ENCODE data around the gene CCDC106. TPM values are rescaled to one million over a fixed set of nuclear protein-coding genes. Genes with fewer than 3 reads are reported as not detected.

Gene CCDC106
- total RNA-seq, 1 donor from 2014 or later: 23.5 TPM

- DNase-seq (ENCODE audit: low read depth): no peak
Observed at GRCh38 chr19:55667958-55668357, 19.9 kb downstream of the CCDC106 start.

- DNase-seq (ENCODE audit: low read depth): no peak
Observed at GRCh38 chr19:55668603-55669348, 20.8 kb downstream of the CCDC106 start.

- DNase-seq (ENCODE audit: low read depth): no peak
Observed at GRCh38 chr19:55669418-55670279, 21.6 kb downstream of the CCDC106 start.

- no peak for DNase-seq (ENCODE audit: low read depth)
Observed at GRCh38 chr19:55670280-55671053, 22.5 kb downstream of the CCDC106 start.

GRCh38 chr19:55671054-55671378 is 23.0 kb downstream of the CCDC106 start:
- DNase-seq (ENCODE audit: low read depth): no peak

- no peak for DNase-seq (ENCODE audit: low read depth)
Observed at GRCh38 chr19:55672418-55672817, 24.4 kb downstream of the CCDC106 start.

- DNase-seq (ENCODE audit: low read depth): no peak
Observed at GRCh38 chr19:55673465-55673864, 25.5 kb downstream of the CCDC106 start.

GRCh38 chr19:55673889-55674288 is 25.9 kb downstream of the CCDC106 start:
- no peak for DNase-seq (ENCODE audit: low read depth)

- no peak for DNase-seq (ENCODE audit: low read depth)
Observed at GRCh38 chr19:55674459-55674840, 26.4 kb downstream of the CCDC106 start.

- peak; percentile 95 for DNase-seq (ENCODE audit: low read depth)
Observed at GRCh38 chr19:55674841-55675660, 27.0 kb downstream of the CCDC106 start, which contains the start of gene EPN1. TSS of gene EPN1 (plus strand) at chr19:55675226. CDS start at chr19:55678628, 3,402 bp downstream.

GRCh38 chr19:55675661-55676354 is 27.8 kb downstream of the CCDC106 start:
- DNase-seq (ENCODE audit: low read depth): no peak

GRCh38 chr19:55676383-55676782 is 28.4 kb downstream of the CCDC106 start:
- no peak for DNase-seq (ENCODE audit: low read depth)

- no peak for DNase-seq (ENCODE audit: low read depth)
Observed at GRCh38 chr19:55676889-55677505, 29.0 kb downstream of the CCDC106 start.

GRCh38 chr19:55677572-55678028 is 29.6 kb downstream of the CCDC106 start:
- DNase-seq (ENCODE audit: low read depth): no peak

GRCh38 chr19:55678121-55678671 is 30.2 kb downstream of the CCDC106 start:
- DNase-seq (ENCODE audit: low read depth): no peak

- DNase-seq (ENCODE audit: low read depth): no peak
Observed at GRCh38 chr19:55679343-55680257, 31.6 kb downstream of the CCDC106 start.

GRCh38 chr19:55680339-55681130 is 32.5 kb downstream of the CCDC106 start:
- DNase-seq (ENCODE audit: low read depth): no peak

All from myocyte (in vitro differentiated cells).